Activated naive CD8-positive, alpha-beta T cell treated with anti-CD3 and anti-CD28 coated beads for 36 hours (primary cell): Measurements from ENCODE around the gene VWA1. TPM values are rescaled to one million over a fixed set of nuclear protein-coding genes. Genes with fewer than 3 reads are reported as not detected.
A peak's percentile ranks its signal among the peaks of the same experiment; 100 is the strongest.
"Not testable (repeated sequence)": the region's sequence is repeated elsewhere in the genome, so short reads cannot be mapped to it uniquely, and the experiment has no call there.

ENCODE experiments used
- DNase-seq: peaks from one replicate; pipeline ENCODE4 v3.0.0; 2021
- H3K27ac Mint-ChIP-seq: one replicate; pipeline ENCODE4 v1.8.0; 2022; ENCODE audit warnings: mild to moderate bottlenecking, moderate library complexity, mixed read lengths
- H3K27me3 Mint-ChIP-seq: one replicate; pipeline ENCODE4 v1.8.0; 2022; ENCODE audit warnings: mild to moderate bottlenecking, mixed read lengths
- H3K36me3 Mint-ChIP-seq: one replicate; pipeline ENCODE4 v1.8.0; 2021; ENCODE audit warnings: mild to moderate bottlenecking, mixed read lengths
- H3K4me1 Mint-ChIP-seq: one replicate; pipeline ENCODE4 v1.8.0; 2021; ENCODE audit warnings: mixed read lengths
- H3K4me3 Mint-ChIP-seq: one replicate; pipeline ENCODE4 v1.8.0; 2022; ENCODE audit warnings: mild to moderate bottlenecking, moderate library complexity, mixed read lengths
- H3K9me3 Mint-ChIP-seq: one replicate; pipeline ENCODE4 v1.8.0; 2022; ENCODE audit warnings: mixed read lengths
- total RNA-seq, 2 experiments: library from RNA; stranded (reverse); gene quantifications; one replicate each; pipeline ENCODE4 v1.2.3, GENCODE V29; 2021

Gene VWA1
- total RNA-seq, 2 experiments from 2014 or later = 0.25 to 0.44 TPM

DNA sequence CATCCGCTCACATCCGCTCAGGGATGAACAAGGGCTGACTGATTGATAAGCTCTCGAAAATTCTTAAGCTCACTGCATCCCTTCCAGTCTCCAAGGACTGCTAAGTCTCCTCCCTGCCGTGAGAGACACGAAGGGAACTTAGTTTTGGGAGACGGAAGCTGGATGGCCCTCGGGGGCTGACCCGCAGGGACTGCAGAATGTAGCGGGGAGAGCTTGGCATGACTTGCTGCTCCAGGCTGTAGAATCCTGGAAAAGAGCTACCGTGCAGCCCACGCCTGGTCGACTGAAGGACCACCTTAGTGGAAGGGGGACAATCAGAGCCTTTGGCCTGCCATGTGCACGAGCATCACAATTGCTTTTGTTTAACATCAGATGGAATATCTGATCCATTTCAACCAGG is 19.7 kb upstream of the VWA1 start:
- no peak for DNase-seq
- Mint-ChIP-seq H3K36me3 (peaks cover 4% of the 10 kb centered on the region), H3K27me3 (no peaks in the 10 kb centered on the region), H3K4me3 (no peak overlapping the region), H3K4me1 (peaks cover 8% of the 10 kb centered on the region), H3K9me3 (no peaks in the 10 kb centered on the region), H3K27ac (no peak overlapping the region)

DNA sequence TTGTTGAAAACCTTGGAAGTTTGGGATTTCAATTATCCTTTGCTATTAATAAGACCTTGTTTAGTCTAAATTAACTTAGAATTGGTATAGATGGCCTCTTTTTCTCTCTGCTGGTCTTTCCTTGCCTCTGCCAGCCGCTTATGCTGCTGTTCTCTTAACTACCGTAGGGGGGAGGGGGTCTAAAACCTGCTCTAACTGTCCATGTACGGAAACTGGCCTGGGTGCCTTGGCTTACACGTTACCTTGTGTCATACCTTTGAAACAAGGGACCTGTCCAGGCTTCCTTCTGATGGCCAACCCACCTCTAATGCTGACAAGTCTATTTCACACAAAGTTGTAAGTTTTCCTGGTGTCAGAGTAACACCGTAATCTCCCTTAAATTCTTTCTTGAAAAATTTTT is 18.1 kb upstream of the VWA1 start:
- not testable (repeated sequence) for H3K4me3 Mint-ChIP-seq, H3K36me3 Mint-ChIP-seq, H3K9me3 Mint-ChIP-seq, H3K4me1 Mint-ChIP-seq, DNase-seq, H3K27me3 Mint-ChIP-seq, H3K27ac Mint-ChIP-seq

DNA sequence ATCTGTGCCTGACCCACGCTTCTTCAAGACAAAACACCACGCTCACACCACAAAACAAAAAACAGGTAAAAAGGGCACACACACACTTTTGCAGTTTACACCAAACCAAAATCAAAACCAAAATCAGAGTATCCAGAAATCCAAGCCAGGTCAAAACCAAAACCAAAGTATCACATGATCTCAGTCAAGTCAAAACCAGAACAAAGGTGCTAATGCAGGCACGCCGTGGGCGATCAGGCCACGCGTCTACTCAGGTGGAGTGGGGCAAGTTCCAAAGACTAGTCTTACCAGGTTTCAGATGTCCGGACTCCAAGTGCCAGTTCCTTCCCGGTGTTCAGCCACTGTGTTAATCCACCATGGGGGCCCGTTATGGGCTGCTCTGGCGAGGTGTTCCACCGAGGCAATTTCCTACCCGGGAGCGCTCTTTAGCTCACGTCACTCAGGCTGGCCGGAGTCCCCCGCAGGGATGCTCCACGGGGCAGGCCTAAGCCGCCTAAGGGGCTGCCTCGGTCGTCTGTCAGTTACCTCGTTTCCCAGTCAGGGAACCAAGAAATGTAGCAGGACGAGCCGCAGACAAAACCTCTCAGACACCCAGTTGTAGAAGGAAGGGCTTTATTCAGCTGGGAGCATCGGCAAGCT is 17.5 kb upstream of the VWA1 start:
- H3K4me1 Mint-ChIP-seq = peaks cover 11% of the 10 kb centered on the region
- not testable (repeated sequence) for H3K36me3 Mint-ChIP-seq, H3K27ac Mint-ChIP-seq, H3K4me3 Mint-ChIP-seq, H3K27me3 Mint-ChIP-seq, DNase-seq, H3K9me3 Mint-ChIP-seq

DNA sequence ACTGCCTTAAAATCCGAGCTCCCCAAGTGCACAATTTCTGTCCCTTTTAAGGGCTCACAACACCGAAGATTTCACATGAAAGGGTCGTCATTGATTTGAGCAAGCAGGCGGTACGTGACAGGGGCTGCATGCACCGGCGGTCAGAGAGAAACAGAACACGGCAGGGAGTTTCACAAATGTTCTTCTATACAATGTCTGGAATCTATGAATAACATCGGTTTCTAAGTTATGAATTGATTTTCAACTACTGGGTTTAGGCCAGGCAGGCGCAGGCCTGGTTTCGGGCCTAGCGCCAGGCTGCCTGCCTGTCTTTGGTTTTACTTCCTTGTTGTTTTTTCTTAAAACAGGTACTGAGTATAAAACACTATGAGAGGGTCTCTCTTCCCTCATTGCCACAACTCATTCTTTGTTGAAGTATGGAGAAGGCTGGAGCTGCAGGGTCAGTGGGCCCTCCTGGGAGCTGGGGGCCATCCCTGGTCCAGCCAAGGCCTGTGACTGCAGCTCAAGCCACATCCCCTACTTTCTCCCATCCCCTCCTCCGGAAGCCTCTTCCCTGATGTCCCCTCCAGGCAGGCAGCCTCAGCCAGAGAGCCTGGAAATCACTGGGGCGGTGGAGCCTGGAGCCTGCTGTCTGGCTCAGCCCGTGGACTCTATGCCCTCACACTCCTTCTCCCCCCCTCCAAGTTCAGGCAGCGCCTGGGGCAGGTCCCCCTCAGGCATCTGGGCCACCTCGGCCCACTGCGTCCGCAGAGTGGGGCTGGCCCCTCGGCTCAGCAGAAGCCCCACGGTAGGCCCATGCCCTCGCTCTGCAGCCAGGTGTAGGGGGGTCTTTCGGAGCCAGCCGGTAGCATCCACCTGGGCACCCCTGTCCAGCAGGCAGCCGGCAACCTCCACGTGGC is 16.8 kb upstream of the VWA1 start:
- Mint-ChIP-seq H3K27me3 (peaks cover 12% of the 10 kb centered on the region), H3K36me3 (no peaks in the 10 kb centered on the region), H3K9me3 (no peaks in the 10 kb centered on the region), H3K4me3 (no peak overlapping the region), H3K27ac (no peak overlapping the region), H3K4me1 (peaks cover 14% of the 10 kb centered on the region)
- no peak for DNase-seq

DNA sequence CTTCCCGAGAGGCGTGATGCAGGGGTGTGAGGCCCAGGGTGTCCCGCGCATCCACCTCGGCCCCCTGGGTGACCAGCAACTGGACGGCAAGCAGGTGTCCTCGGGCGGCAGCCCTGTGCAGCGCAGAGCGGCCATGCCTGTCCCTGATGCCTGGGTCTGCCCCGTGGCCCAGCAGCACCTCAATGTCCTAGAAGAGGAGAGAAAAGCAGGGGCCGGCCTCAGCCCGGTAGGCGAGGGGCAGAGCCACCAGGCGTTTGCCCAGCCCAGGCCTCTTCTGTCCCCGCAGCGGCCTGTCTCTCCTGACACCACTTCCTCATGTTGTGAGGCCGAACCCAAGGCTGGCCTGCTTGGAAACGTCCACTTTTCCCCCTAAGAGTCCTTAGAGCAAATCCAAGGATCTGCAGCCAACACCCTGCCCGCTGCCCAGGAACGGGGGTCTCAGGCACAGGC is 16.1 kb upstream of the VWA1 start:
- peak overlapping the region; percentile 32 for H3K4me3 Mint-ChIP-seq
- no peaks in the 10 kb centered on the region for H3K36me3 Mint-ChIP-seq
- no peak overlapping the region for H3K27ac Mint-ChIP-seq
- DNase-seq = no peak
- peaks cover 14% of the 10 kb centered on the region for H3K4me1 Mint-ChIP-seq
- H3K9me3 Mint-ChIP-seq = no peaks in the 10 kb centered on the region
- H3K27me3 Mint-ChIP-seq = peaks cover 13% of the 10 kb centered on the region

DNA sequence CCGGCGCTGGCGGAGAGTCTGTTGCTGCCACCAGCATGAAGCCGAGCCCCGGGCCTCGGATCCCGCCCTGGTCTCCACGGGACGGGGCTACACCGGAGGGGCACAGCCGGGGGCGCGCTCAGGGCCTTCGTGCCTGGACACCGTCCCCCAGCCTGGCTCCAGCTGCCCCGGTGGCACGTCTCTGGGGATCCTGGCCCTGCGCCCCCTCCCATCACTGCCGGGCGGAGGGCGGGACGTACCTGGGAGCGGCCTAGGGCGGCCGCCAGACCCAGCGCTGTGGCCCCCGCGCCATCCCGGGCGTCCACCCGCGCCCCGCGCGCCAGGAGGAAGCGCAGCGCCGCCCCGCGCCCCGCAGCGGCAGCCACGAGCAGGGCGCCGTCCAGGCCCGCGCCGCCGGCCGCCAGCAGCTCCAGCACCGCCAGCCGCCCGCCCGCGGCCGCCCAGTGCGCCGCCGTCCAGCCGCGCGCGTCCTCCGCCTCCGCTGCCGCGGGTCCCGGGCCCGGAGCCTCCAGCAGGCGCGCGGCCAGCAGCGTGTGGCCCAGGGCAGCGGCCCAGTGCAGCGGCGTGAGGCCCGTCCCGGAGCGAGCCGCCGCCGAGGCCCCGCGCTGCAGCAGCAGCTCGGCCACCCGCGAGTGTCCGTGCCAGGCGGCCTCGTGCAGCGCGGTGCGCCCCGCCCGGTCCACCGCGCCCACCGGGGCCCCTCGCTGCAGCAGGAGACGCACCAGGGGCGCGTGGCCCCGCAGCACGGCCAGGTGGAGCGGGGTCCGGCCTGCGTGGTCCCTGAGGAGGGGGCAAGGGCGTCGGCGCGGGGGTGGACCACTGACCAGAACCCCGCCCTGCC is 15.5 kb upstream of the VWA1 start:
- Mint-ChIP-seq H3K27me3 (peaks cover 19% of the 10 kb centered on the region), H3K36me3 (no peaks in the 10 kb centered on the region), H3K4me1 (peaks cover 14% of the 10 kb centered on the region), H3K27ac (no peak overlapping the region), H3K4me3 (peak overlapping the region; percentile 32), H3K9me3 (no peaks in the 10 kb centered on the region)
- no peak for DNase-seq

DNA sequence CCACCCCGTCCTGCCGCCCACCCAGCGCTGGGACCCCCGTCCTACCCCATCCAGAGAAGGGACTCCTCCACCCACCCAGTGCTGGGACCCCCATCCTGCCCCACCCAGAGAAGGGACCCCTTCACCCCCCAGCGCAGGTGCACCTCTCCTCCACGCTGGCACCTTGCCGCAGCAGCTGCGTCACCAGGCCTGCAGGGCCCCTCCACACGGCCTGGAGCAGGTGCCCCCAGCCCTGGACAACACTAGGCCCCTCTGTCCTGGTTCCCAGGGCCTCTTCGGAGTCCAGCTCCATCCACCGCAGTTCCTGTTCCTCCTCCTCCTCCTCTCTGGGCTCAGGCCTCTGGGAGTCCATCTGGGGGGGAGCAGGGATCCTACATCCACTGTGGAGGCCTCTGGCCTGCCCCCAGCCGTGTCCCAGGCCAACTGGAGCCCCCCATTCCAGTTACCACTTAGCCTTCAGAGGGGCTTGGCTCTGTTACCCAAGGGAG is 14.8 kb upstream of the VWA1 start:
- Mint-ChIP-seq H3K27ac (no peak overlapping the region), H3K9me3 (no peaks in the 10 kb centered on the region), H3K36me3 (no peaks in the 10 kb centered on the region), H3K4me3 (peak overlapping the region; percentile 37), H3K4me1 (peaks cover 14% of the 10 kb centered on the region), H3K27me3 (peaks cover 26% of the 10 kb centered on the region)
- DNase-seq = no peak

DNA sequence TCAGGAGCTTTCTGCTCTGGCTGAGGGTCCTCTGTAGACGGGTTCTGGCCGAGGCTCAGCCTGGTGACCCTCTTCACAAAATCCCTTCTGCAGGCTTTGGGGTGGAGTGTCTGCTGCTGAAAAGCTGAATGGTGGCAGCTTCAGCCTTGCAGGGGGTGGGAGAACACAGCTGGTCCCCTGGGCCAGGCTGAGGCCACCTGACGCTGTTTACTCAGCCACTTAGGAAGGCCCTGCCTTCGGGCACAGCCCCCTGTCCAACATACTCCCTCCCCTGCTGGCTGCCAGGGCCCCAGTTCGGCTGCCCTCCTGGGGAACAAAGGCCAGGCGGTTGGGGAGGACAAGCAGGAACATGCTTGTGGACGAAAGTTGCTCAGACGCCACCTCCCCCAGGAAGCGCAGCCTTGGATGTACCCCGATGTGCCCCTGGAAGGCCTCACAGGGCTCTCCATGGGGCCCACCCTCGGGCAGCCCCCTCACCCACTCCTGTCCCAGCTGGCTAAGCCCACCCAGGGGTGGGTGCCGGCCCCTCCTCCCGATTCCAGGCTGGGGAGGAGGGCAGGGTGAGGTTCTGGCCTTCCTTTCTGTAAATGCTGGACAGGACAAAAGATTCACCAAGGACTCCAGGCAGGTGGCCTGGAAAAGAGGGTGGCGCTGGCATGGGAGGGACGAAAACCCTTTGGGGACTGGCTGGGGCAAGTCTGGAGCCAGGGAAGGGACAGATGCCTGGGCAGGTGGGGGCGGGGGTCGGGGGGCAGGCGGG is 14.2 kb upstream of the VWA1 start, which contains the start of gene ANKRD65:
ANKRD65 (minus strand) TSS at position 130 of the 760 bp plus-strand sequence. CDS start 271 bp downstream, outside the sequence.
- Mint-ChIP-seq H3K27me3 (peaks cover 31% of the 10 kb centered on the region), H3K9me3 (no peaks in the 10 kb centered on the region), H3K36me3 (no peaks in the 10 kb centered on the region), H3K4me3 (peak within 1 kb of the TSS; percentile 37), H3K4me1 (peaks cover 14% of the 10 kb centered on the region), H3K27ac (no peak within 1 kb of the TSS)
- DNase-seq = no peak

DNA sequence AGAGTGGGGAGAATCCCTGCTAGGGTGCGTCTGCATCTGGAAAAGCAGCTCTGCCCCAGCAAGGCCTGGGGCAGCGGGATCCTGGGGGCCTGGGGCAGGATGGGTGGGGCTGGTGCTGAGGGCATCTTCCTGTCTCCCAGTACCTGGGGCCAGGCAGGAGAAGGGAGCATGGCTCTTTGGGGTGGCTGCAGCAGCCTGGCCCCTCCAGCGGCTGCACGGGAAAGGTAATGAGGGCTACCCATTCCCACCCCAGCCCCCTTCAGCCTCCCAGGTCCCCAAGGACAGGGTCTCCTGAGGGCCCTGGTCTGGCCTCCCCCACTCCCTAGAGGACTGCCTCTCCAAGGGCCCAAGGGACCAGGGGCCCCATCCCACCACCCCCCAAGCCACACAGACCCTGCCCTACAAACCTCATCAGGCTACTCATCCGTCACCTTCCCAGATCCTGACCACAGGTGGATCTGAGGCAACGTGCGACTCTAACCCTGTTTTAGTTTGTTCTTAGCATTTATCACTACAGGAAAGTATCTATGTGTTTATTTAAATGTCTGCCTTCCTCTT is 13.5 kb upstream of the VWA1 start:
- Mint-ChIP-seq H3K9me3 (no peaks in the 10 kb centered on the region), H3K27ac (no peak overlapping the region), H3K27me3 (peaks cover 36% of the 10 kb centered on the region), H3K36me3 (no peaks in the 10 kb centered on the region), H3K4me3 (no peak overlapping the region), H3K4me1 (peaks cover 14% of the 10 kb centered on the region)
- DNase-seq = no peak

DNA sequence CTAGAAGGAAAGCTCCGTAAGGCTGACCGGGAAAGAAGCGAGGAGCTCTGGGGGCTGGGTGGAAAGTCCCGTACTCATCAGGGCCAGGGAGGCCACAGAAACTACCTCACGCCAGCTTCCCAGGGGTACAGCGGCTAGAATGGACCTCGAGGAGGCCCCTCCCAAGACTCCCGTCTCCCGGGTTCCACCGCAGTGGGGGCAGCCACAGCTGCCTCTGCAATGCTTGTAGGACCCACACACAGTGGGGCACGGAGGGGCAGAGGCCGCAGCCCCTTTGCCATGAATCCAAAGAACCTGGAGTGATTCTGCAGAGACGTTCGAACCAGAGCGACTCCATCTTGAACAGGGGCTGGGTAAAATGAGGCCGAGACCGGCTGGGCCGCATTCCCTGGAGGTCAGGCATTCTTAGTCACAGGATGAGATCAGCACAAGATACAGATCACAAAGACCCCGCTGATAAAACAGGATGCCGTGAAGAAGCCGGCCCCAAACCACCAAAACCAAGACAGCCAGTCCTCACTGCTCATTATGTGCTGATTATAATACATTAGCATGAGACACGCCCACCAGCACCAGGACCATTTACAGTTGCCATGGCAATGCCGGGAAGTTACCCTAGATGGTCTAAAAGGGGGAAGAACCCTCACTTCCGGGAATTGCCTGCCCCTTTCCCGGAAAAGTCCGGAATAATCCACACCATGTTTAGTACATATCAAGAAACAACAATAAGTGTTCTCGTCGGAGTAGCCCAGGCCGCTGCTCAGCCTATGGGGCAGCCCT is 12.8 kb upstream of the VWA1 start:
- no peak overlapping the region for H3K4me3 Mint-ChIP-seq
- peaks cover 38% of the 10 kb centered on the region for H3K27me3 Mint-ChIP-seq
- H3K27ac Mint-ChIP-seq = no peak overlapping the region
- H3K4me1 Mint-ChIP-seq = peaks cover 11% of the 10 kb centered on the region
- peak; percentile 41 for DNase-seq
- no peaks in the 10 kb centered on the region for H3K9me3 Mint-ChIP-seq
- H3K36me3 Mint-ChIP-seq = no peaks in the 10 kb centered on the region

DNA sequence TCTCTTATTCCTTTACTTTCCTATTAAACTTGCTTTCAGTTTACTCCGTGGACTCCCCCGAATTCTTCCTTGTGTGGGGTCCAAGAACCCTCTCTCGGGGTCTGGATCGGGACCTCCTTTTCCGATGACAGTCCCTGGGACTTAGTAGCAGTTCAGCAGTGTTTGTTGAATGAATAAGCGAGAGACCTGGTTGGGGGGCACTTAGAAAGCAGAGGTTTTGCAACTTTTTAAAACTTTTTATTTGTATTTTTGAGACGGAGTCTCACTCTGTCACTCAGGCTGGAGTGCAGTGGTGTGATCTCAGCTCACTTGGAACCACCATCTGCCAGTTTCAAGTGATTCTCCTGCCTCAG is 12.3 kb upstream of the VWA1 start:
- Mint-ChIP-seq H3K27ac (no peak overlapping the region), H3K36me3 (no peaks in the 10 kb centered on the region), H3K9me3 (no peaks in the 10 kb centered on the region), H3K4me3 (no peak overlapping the region), H3K4me1 (peaks cover 7% of the 10 kb centered on the region), H3K27me3 (peaks cover 38% of the 10 kb centered on the region)
- DNase-seq = no peak

DNA sequence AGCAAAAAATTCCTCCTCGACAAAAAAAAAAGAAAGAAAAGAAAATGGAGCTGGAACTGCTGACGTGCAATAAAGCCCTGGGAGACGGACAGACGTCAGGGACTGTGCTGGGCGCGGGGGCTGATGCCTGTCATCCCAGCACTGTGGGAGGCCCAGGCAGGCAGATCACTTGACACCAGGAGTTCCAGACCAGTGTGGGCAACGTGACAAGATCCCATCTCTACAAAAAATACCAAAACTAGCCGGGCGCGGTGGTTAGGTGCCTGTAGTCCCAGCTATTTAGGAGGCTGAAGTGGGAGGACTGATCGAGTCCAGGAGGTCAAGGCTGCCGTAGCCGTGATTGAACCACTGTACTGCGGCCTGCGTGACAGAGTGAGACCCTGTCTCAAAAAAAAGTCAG is 10.8 kb upstream of the VWA1 start:
- Mint-ChIP-seq H3K9me3 (no peaks in the 10 kb centered on the region), H3K27me3 (peaks cover 51% of the 10 kb centered on the region), H3K4me3 (no peak overlapping the region), H3K4me1 (peaks cover 7% of the 10 kb centered on the region), H3K27ac (no peak overlapping the region), H3K36me3 (no peaks in the 10 kb centered on the region)
- DNase-seq = no peak

DNA sequence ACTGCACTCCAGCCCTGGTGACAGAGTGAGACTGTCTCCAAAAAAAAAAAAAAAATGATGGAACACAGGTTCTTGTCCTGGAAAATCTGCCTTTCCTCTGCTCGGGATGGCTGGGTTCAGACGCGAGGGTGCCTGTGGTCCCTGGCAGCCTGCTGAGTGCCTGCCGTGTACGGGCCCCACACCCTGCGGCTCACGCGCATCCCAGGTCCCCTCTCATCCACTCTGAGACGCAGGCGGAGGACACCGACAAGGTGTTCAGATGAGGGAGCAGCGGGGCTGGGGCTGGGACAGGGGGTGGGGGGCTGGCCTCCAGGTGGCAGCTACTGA is 10.1 kb upstream of the VWA1 start:
- Mint-ChIP-seq H3K36me3 (no peaks in the 10 kb centered on the region), H3K27me3 (peaks cover 57% of the 10 kb centered on the region), H3K27ac (no peak overlapping the region), H3K9me3 (no peaks in the 10 kb centered on the region), H3K4me3 (no peak overlapping the region), H3K4me1 (peaks cover 7% of the 10 kb centered on the region)
- DNase-seq = no peak
